Ascending aorta (tissue), 2 donors: Measurements from ENCODE around the gene MT1A. TPM values are rescaled to one million over a fixed set of nuclear protein-coding genes. Genes with fewer than 3 reads are reported as not detected.

Experiments used
- DNase-seq, 2 donors: peaks; one replicate each; pipeline ENCODE4 v3.0.0-alpha.2; 2019; ENCODE audit warnings: low spot score in 2 of 2
- H3K27ac ChIP-seq, 2 donors: fragments of 200-600 bp; sonication (generic); one replicate each; pipeline ENCODE4 v1.5.1; 2016 to 2017; ENCODE audit warnings: mild to moderate bottlenecking in 1 of 2
- H3K27me3 ChIP-seq: fragments of 200-600 bp; sonication (generic); one replicate; pipeline ENCODE4 v1.5.1; 2017
- H3K36me3 ChIP-seq, 2 donors: fragments of 200-600 bp; sonication (generic); one replicate each; pipeline ENCODE4 v1.5.1; 2016
- H3K4me1 ChIP-seq, 2 donors: fragments of 200-600 bp; sonication (generic); one replicate each; pipeline ENCODE4 v1.5.1; 2016 to 2017; ENCODE audit warnings: mild to moderate bottlenecking in 1 of 2
- H3K4me3 ChIP-seq, 2 donors: fragments of 200-600 bp; sonication (generic); one replicate each; pipeline ENCODE4 v1.5.1; 2016 to 2017; ENCODE audit warnings: mild to moderate bottlenecking in 1 of 2
- H3K9me3 ChIP-seq, 2 donors: fragments of 200-600 bp; sonication (generic); one replicate each; pipeline ENCODE4 v1.5.1; 2016
- intact Hi-C: fragments of 100-400 bp; cut with DNase I; formaldehyde crosslinking; loops from one replicate; pipeline ENCODE4 v1.15.1; 2023
- total RNA-seq: library from RNA; depleted of rRNA; stranded (reverse); fragments of >200 nt; gene quantifications from one replicate; pipeline ENCODE4 v1.1.0, GENCODE V29; 2016
- TF ChIP-seq, protein P1 (sequence below), 3 experiments: fragments of 200-600 bp in 2 of 3; fragments of 450-650 bp in 1 of 3; sonication (generic) in 2 of 3; IDR thresholded peaks; one replicate each; pipeline ENCODE4 v1.5.1; 2016 to 2019; ENCODE audit warnings: antibody characterized with exemption in 3 of 3, mild to moderate bottlenecking in 1 of 3, moderate library complexity in 1 of 3

The MT1A gene
- total RNA-seq, 1 donor from 2014 or later: 183 TPM

DNA sequence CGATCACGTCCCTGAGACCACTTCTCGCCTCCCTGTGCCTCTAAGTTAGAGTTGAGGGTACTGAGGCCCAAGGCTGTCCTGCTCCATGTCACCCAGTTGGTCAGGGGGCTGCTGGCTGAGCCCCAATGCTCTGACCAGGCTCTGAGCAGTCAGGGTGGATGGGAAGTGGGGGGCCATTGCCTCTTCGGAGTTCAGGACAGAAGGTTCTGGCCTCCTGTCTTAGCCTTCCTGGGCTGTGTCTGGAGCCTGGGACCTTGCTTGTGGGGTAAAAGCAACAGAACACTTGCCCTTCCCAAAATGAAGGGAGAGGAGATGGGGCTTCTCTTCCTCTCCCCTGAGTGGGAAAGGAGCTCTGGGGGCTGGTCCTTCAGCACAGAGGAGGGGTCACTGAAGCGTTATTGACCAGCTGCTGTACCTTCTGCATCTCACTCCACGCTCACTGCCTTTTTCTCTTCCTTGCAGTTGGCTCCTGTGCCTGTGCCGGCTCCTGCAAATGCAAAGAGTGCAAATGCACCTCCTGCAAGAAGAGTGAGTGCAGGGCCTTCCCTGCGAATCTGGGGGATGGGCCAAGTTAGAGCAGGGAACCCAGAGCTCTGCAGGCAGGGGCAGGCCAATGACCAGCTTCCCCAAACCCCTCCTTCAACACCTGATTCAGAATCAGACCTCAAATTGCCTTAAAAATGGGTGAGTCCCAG, 44.4 kb downstream of the MT1A start:
- Histone ChIP-seq H3K4me3 (peak overlapping the region; percentile 71 to 85), H3K4me1 (peaks cover 0 to 26% of the 10 kb centered on the region in 2 donors), H3K36me3 (peaks cover 0 to 11% of the 10 kb centered on the region in 2 donors), H3K9me3 (no peaks in the 10 kb centered on the region), H3K27ac (peak overlapping the region; percentile 83 to 88), H3K27me3 (no peaks in the 10 kb centered on the region)
- intact Hi-C loops: loop anchor here (2.0 kb wide), 2 partner anchors 50 to 74 kb away; partner anchors contain the start of genes MT1M and MT2A
- no peak for DNase-seq
- TF ChIP-seq, protein P1, sequence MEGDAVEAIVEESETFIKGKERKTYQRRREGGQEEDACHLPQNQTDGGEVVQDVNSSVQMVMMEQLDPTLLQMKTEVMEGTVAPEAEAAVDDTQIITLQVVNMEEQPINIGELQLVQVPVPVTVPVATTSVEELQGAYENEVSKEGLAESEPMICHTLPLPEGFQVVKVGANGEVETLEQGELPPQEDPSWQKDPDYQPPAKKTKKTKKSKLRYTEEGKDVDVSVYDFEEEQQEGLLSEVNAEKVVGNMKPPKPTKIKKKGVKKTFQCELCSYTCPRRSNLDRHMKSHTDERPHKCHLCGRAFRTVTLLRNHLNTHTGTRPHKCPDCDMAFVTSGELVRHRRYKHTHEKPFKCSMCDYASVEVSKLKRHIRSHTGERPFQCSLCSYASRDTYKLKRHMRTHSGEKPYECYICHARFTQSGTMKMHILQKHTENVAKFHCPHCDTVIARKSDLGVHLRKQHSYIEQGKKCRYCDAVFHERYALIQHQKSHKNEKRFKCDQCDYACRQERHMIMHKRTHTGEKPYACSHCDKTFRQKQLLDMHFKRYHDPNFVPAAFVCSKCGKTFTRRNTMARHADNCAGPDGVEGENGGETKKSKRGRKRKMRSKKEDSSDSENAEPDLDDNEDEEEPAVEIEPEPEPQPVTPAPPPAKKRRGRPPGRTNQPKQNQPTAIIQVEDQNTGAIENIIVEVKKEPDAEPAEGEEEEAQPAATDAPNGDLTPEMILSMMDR (IDR thresholded peaks at IDR 0.05): no peak

DNA sequence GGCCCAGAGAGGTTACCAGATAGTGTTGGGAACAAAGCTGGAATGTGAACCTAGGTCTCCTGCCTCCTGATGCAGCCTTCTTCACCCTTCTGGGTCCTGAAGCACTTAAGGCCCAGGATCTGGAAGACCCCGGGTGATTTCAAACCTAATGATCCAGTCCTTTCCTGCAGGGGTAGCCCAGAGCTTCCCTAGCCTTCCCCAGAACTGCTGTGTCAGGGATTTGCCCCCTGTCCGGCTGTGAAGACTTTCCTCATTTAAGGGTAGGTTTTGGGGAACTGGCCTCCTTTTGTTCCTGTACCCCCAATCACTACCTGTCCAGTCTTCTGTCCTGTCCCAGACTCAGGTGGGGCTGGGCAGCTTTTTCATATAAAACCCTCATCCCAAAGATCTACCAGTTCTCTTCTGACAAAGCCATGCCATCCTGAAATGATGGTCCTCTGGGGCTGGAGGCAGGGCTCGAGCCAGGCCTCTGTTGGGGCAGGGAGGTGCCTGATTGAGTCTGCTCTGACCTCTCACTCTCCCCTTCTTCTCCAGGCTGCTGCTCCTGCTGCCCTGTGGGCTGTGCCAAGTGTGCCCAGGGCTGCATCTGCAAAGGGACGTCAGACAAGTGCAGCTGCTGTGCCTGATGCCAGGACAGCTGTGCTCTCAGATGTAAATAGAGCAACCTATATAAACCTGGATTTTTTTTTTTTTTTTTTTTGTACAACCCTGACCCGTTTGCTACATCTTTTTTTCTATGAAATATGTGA, 45.1 kb downstream of the MT1A start:
- no peaks in the 10 kb centered on the region for H3K9me3 ChIP-seq
- H3K27me3 ChIP-seq: no peaks in the 10 kb centered on the region
- peaks cover 0 to 11% of the 10 kb centered on the region in 2 donors for H3K36me3 ChIP-seq
- H3K4me1 ChIP-seq: peaks cover 0 to 26% of the 10 kb centered on the region in 2 donors
- TF ChIP-seq, protein P1 (IDR thresholded peaks at IDR 0.05): no peak
- H3K4me3 ChIP-seq: peak overlapping the region; percentile 71 to 85
- DNase-seq: no peak
- intact Hi-C loops: loop anchor here (2.0 kb wide), 2 partner anchors 51 to 75 kb away; partner anchors contain the start of genes MT1M and MT2A
- H3K27ac ChIP-seq: peak overlapping the region; percentile 83 to 88

DNA sequence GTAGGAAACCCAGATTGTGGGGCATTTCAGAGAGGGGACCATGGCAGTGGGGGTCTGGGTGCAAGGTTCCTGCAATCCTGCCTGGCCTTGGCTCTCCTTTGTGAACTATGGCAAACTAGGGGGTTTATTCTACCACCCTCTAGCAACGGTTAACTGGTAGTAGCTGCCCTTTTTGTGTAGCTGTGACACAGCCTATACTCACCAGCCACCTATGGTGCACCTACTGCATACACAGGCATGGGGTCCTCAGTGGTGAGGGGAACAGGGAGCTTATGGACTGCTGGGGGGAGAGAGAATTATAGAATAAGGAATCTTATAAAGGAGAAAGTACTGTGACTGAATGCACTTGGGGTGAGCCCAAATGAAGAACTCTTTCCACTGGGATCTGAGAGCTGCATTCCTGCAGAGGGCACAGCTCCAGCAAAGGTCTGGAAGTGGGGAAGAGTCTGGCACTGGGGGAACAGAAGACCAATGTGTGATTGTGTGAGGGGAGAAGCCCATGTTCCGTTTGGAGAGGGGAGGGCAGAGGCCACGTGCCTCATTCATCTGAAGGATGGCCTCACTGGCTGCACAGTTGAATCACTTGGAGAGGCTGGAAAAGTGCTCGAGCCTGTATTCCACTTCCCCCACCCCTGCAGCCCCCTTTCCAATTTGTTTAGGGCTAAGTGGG, 45.9 kb downstream of the MT1A start:
- H3K36me3 ChIP-seq: peaks cover 0 to 11% of the 10 kb centered on the region in 2 donors
- intact Hi-C loops: no loop called here
- H3K27ac ChIP-seq: peak overlapping the region; percentile 83 to 88
- TF ChIP-seq, protein P1 (IDR thresholded peaks at IDR 0.05): no peak
- no peaks in the 10 kb centered on the region for H3K9me3 ChIP-seq
- H3K27me3 ChIP-seq: no peaks in the 10 kb centered on the region
- DNase-seq: no peak
- H3K4me1 ChIP-seq: peaks cover 0 to 26% of the 10 kb centered on the region in 2 donors
- peak overlapping the region; percentile 71 to 85 for H3K4me3 ChIP-seq

DNA sequence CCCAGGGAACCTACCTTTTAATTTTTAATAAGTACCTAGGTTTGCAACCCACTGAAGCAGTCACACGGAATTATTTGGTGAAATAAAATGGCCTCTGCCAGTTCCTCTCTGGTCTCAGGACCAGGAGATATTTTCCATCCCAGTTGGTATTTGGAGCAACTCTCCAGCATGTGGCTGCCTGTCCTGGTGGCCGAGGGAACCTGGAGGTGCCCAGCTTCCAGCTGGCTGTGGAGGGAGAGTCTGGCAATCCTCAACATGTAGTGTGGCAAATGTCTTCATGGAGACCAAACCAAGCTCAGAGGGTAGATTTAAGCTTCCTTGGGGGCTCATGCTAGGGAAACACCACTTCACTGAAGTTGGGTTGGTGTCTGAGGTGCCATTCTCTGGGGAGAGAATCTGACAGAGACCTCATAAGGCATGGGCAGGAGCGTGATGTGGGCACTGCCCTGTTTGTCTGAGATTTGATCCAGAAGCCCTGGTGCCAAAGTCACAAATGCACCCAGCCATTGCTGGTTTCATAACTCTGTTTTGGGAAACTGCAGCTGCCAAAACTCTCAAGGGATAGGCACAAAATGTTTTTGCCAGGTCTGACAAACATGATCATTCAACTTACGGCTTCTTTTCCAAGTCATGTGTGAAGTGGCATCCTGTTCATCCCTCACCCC, 46.6 kb downstream of the MT1A start:
- Histone ChIP-seq H3K27me3 (no peaks in the 10 kb centered on the region), H3K4me1 (peaks cover 0 to 26% of the 10 kb centered on the region in 2 donors), H3K27ac (peak overlapping the region; percentile 83 to 88), H3K4me3 (peak overlapping the region; percentile 71 to 85), H3K9me3 (no peaks in the 10 kb centered on the region), H3K36me3 (peaks cover 0 to 11% of the 10 kb centered on the region in 2 donors)
- DNase-seq: peak in 1 of 2 donors; percentile 81
- TF ChIP-seq, protein P1 (IDR thresholded peaks at IDR 0.05): no peak
- intact Hi-C loops: no loop called here

DNA sequence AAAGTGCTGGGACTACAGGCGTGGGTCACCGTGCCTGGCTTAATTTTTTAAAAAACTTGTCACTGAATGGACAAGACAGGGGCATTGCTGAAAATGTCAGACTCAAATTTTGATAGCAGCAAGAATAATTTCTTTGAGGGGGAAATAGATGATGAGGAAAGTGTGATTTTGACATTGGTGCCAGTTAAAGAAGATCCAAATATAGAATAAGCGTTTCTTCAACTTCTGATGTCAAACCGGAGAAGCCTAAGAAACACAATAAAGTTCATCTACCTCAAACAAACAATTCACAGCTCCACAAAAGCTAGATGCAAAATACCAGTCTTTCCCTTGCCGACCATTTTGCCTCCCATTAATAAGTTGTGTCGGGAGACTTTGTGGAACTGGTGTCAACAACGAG, 48.3 kb downstream of the MT1A start:
- DNase-seq: no peak
- H3K27me3 ChIP-seq: no peaks in the 10 kb centered on the region
- intact Hi-C loops: no loop called here

More for the DNA sequence above, 48.3 kb downstream of the MT1A start:
- no peak overlapping the region for H3K4me3 ChIP-seq
- peaks cover 0 to 21% of the 10 kb centered on the region in 2 donors for H3K4me1 ChIP-seq
- H3K27ac ChIP-seq: no peak overlapping the region
- H3K36me3 ChIP-seq: peaks cover 0 to 11% of the 10 kb centered on the region in 2 donors
- TF ChIP-seq, protein P1 (IDR thresholded peaks at IDR 0.05): no peak
- no peaks in the 10 kb centered on the region for H3K9me3 ChIP-seq
